GM12878 (cell line): ENCODE measurements around the gene GANAB. TPM values are rescaled to one million over a fixed set of nuclear protein-coding genes. Genes with fewer than 3 reads are reported as not detected.

Source experiments
- ATAC-seq: fragments of 200-7000 bp; cut with Tn5 transposase; 3 replicates; pipeline ENCODE4 v1.9.1; 2020; ENCODE audit warnings: mild to moderate bottlenecking, moderate library complexity
- BruUV-seq: library from RNA; stranded (reverse); fragments of 400-500 nt; replicated peaks from 2 replicates; lab custom pipeline; 2021; lab: Mats Ljungman, UMichigan
- CTCF ChIA-PET: fragments of 300-600 bp; sonication (Branson Sonifier 250); formaldehyde crosslinking; extraction: SDS; loops from one replicate; lab custom pipeline; 2021; ENCODE audit warnings: inconsistent platforms; lab: Yijun Ruan, JAX
- POLR2A ChIA-PET: fragments of 350-600 bp; formaldehyde crosslinking; extraction: SDS; loops from one replicate; lab custom pipeline; 2021; ENCODE audit warnings: inconsistent platforms; lab: Charles Lee
- RAD21 ChIA-PET: fragments of 300-600 bp; sonication (Branson Sonifier 250); formaldehyde crosslinking; loops from one replicate; lab custom pipeline; 2023; ENCODE audit warnings: antibody characterized with exemption; ENCODE audit not compliant: unreplicated experiment; lab: Charles Lee
- SMC1A ChIA-PET: fragments of 300-600 bp; sonication (Branson Sonifier 250); formaldehyde crosslinking; loops from one replicate; lab custom pipeline; 2023; ENCODE audit not compliant: unreplicated experiment, uncharacterized antibody; lab: Charles Lee
- DNase-seq: peaks from one replicate; pipeline ENCODE4 v3.0.0-alpha.2; 2011; ENCODE audit warnings: low read depth, low spot score
- FAIRE-seq: peaks from 3 replicates; lab custom pipeline; 2011; peaks lifted over from hg19 to GRCh38; lab: Jason Lieb, UNC
- H2AFZ ChIP-seq: 2 replicates; pipeline ENCODE4 v1.6.0; 2011; ENCODE audit warnings: low read depth, low read length, control low read depth; ENCODE audit not compliant: control insufficient read depth
- H3K27ac ChIP-seq: 2 replicates; pipeline ENCODE4 v1.5.1; 2011; ENCODE audit warnings: control low read depth; ENCODE audit not compliant: control insufficient read depth, insufficient read depth
- H3K27me3 ChIP-seq, 2 experiments: replicated peaks in 1 of 2; 2 replicates each; pipeline versions ENCODE4 v1.6.0 to v1.6.1; 2011; ENCODE audit warnings: low read length in 1 of 2; ENCODE audit not compliant: control insufficient read depth in 2 of 2, insufficient read depth in 2 of 2
- H3K36me3 ChIP-seq, 2 experiments: 2 replicates each; pipeline ENCODE4 v1.5.1; 2011; ENCODE audit warnings: low read length in 1 of 2; ENCODE audit not compliant: control insufficient read depth in 2 of 2, insufficient read depth in 2 of 2
- H3K4me1 ChIP-seq: 2 replicates; pipeline ENCODE4 v1.6.1; 2011; ENCODE audit warnings: mild to moderate bottlenecking, low read length, moderate library complexity, mixed read lengths; ENCODE audit not compliant: control insufficient read depth, insufficient read depth
- H3K4me2 ChIP-seq: 2 replicates; pipeline ENCODE4 v1.6.0; 2011; ENCODE audit warnings: control low read depth; ENCODE audit not compliant: control insufficient read depth, insufficient read depth
- H3K4me3 ChIP-seq: fragments of 200-600 bp; sonication (generic); 2 replicates; pipeline ENCODE4 v1.5.1; 2016
- H3K79me2 ChIP-seq: 2 replicates; pipeline ENCODE4 v1.6.0; 2011; ENCODE audit warnings: low read length; ENCODE audit not compliant: control insufficient read depth, insufficient read depth
- H3K9ac ChIP-seq: 2 replicates; pipeline ENCODE4 v1.8.0; 2011; ENCODE audit warnings: low read length, control low read depth, mixed read lengths; ENCODE audit not compliant: control insufficient read depth, insufficient read depth
- H3K9me3 ChIP-seq: replicated peaks from 3 replicates; pipeline ENCODE4 v1.5.1; 2011; ENCODE audit warnings: mild to moderate bottlenecking, low read length; ENCODE audit not compliant: control insufficient read depth, insufficient read depth
- H4K20me1 ChIP-seq: 2 replicates; pipeline ENCODE4 v1.6.0; 2011; ENCODE audit not compliant: control insufficient read depth, insufficient read depth
- CEBPZ ChIP-seq: fragments of 150-350 bp; IDR thresholded peaks from 2 replicates; pipeline ENCODE4 v1.6.1; 2016; ENCODE audit warnings: low read depth, low read length
- DPF2 ChIP-seq: fragments of 450-650 bp; IDR thresholded peaks from 2 replicates; pipeline ENCODE4 v1.6.1; 2017; ENCODE audit warnings: mild to moderate bottlenecking
- EP300 ChIP-seq, 2 experiments: fragments of 150-350 bp in 1 of 2; IDR thresholded peaks; 2 replicates each; pipeline ENCODE4 v1.6.1; 2011 to 2012; ENCODE audit warnings: low read depth in 2 of 2, low read length in 2 of 2, borderline replicate concordance in 1 of 2, improper control_type of control experiment in 1 of 2, inconsistent platforms in 1 of 2; ENCODE audit not compliant: control insufficient read depth in 1 of 2
- FOXM1 ChIP-seq: IDR thresholded peaks from 2 replicates; pipeline ENCODE4 v1.6.1; 2012; ENCODE audit warnings: low read depth, mild to moderate bottlenecking, inconsistent platforms, low read length, moderate library complexity
- HCFC1 ChIP-seq: fragments of 150-350 bp; IDR thresholded peaks from 2 replicates; pipeline ENCODE4 v1.6.1; 2014; ENCODE audit warnings: low read length
- HDGF ChIP-seq: fragments of 450-650 bp; IDR thresholded peaks from 2 replicates; pipeline ENCODE4 v1.6.1; 2016; ENCODE audit warnings: antibody characterized with exemption
- IKZF2 ChIP-seq, 2 experiments: fragments of 450-650 bp; IDR thresholded peaks; 2 replicates each; pipeline ENCODE4 v1.6.1; 2017; ENCODE audit warnings: mild to moderate bottlenecking in 2 of 2, moderate library complexity in 2 of 2
- KDM1A ChIP-seq: fragments of 200-600 bp; sonication (generic); IDR thresholded peaks from 2 replicates; pipeline ENCODE4 v1.6.1; 2016; ENCODE audit warnings: borderline replicate concordance
- PML ChIP-seq: IDR thresholded peaks from 2 replicates; pipeline ENCODE4 v1.6.1; 2012; ENCODE audit warnings: low read length, inconsistent platforms
- POU2F2 ChIP-seq: IDR thresholded peaks from 3 replicates; pipeline ENCODE4 v1.6.1; 2011; ENCODE audit warnings: low read depth, mild to moderate bottlenecking, low read length, borderline replicate concordance
- SMAD1 ChIP-seq: fragments of 450-650 bp; IDR thresholded peaks from 2 replicates; pipeline ENCODE4 v1.6.1; 2018; ENCODE audit warnings: mild to moderate bottlenecking, low read depth; ENCODE audit not compliant: partially characterized antibody
- SRF ChIP-seq, 2 experiments: IDR thresholded peaks; 2 replicates each; pipeline ENCODE4 v1.6.1; 2011; ENCODE audit warnings: low read depth in 2 of 2, low read length in 2 of 2, mild to moderate bottlenecking in 1 of 2, moderate library complexity in 1 of 2
- TBL1XR1 ChIP-seq: IDR thresholded peaks from 2 replicates; pipeline ENCODE4 v1.6.1; 2012; ENCODE audit warnings: low read depth, low read length, improper control_type of control experiment
- WRNIP1 ChIP-seq: IDR thresholded peaks from 2 replicates; pipeline ENCODE4 v1.6.1; 2011; ENCODE audit warnings: low read depth, low read length, improper control_type of control experiment, borderline replicate concordance
- ZNF274 ChIP-seq: IDR thresholded peaks from one replicate; pipeline ENCODE4 v1.8.0; 2011; ENCODE audit not compliant: insufficient read length, insufficient read depth
- ZZZ3 ChIP-seq: IDR thresholded peaks from 2 replicates; pipeline ENCODE4 v1.6.1; 2011; ENCODE audit warnings: low read depth; ENCODE audit not compliant: control insufficient read depth, insufficient read length
- WGBS: methylation state at CpG from one replicate; pipeline ENCODE4 v1.1.6; 2016; ENCODE audit warnings: low lambda C conversion rate; ENCODE audit not compliant: insufficient replicate concordance, insufficient coverage; ENCODE audit errors: missing lambda C conversion rate; 5-methylcytosine and 5-hydroxymethylcytosine counted together
- in situ Hi-C: fragments of 300-500 bp; cut with MboI; formaldehyde crosslinking; loops from 9 replicates; pipeline ENCODE4 v1.14.3; 2018; ENCODE audit warnings: mixed read lengths
- intact Hi-C: fragments of 100-400 bp; cut with micrococcal nuclease; formaldehyde crosslinking; loops from one replicate; pipeline ENCODE4 v1.14.2; 2022; ENCODE audit not compliant: unreplicated experiment
- polyA plus RNA-seq, 11 experiments: library from polyadenylated mRNA; depleted of rRNA in 4 of 11; unstranded in 6 of 11; stranded (reverse) in 5 of 11; fragments of >200 nt; fragmentation: Nextera tagmentation in 4 of 11; fragmentation: Illumina TruSeq in 1 of 11; extraction: Ambion mirVana in 4 of 11; extraction: Trizol in 1 of 11; gene quantifications; 1 replicate in 1 of 11; 2 replicates in 10 of 11; pipeline versions ENCODE4 v1.2.1 to v1.2.3, GENCODE V29; 2011 to 2016; ENCODE audit warnings: inconsistent platforms in 2 of 11, missing spikeins in 2 of 11, low read depth in 1 of 11
- total RNA-seq, 4 experiments: library from RNA; depleted of rRNA in 3 of 4; stranded (reverse); fragments of >200 nt in 3 of 4; fragmentation: Illumina TruSeq in 1 of 4; extraction: Trizol in 1 of 4; gene quantifications; 2 replicates each; pipeline versions ENCODE4 v1.2.1 to v1.2.3, GENCODE V29; 2013 to 2021
- TF ChIP-seq, protein P1 (sequence below): IDR thresholded peaks from 2 replicates; pipeline ENCODE4 v1.6.1; 2012; ENCODE audit warnings: low read depth, low read length, improper control_type of control experiment

The GANAB gene
- total and polyA plus RNA-seq, 10 of the 15 experiments (the other 5 are each of a cell fraction or from before 2014, with no cell fraction given) = 4.5 to 175 (median 102) TPM

- ChIA-PET CTCF (interaction anchor here (0.6 to 4.9 kb wide), 12 partner anchors 8 to 1068 kb away, joined by 3 to 41 read pairs (median 5); partner anchors contain the start of genes B3GAT3, MTA2, SLC3A2 and TUT1), POLR2A (interaction anchor here (1.0 to 2.6 kb wide), 12 partner anchors 9 to 244 kb away, joined by 3 to 13 read pairs (median 7); partner anchors contain the start of genes B3GAT3, C11orf98, CSKMT and LBHD1), SMC1A (interaction anchor here (0.9 to 2.9 kb wide), 7 partner anchors 9 to 141 kb away, joined by 3 to 19 read pairs (median 4); partner anchors contain the start of genes B3GAT3, INTS5, MTA2 and TUT1), RAD21 (interaction anchor here (1.1 to 2.1 kb wide), 8 partner anchors 9 to 241 kb away, joined by 3 to 9 read pairs (median 6); partner anchors contain the start of genes B3GAT3, C11orf98, CSKMT and MTA2)
- peak within 1 kb of the TSS; percentile 95 for H3K9ac ChIP-seq
- no peaks in the 10 kb centered on the region for H3K27me3 ChIP-seq
- H3K9me3 ChIP-seq = no peaks in the 10 kb centered on the region
- H3K36me3 ChIP-seq = no peaks in the 10 kb centered on the region; a peak in 2 of 4 replicates
- FAIRE-seq = peak; percentile 76
- no peak for DNase-seq
- H2AFZ ChIP-seq = peak within 1 kb of the TSS; percentile 85
- WGBS = 5% methylated on average over 39 of the region's 91 CpGs
- H4K20me1 ChIP-seq = no peaks in the 10 kb centered on the region
- in situ Hi-C loops = no loop called here
- peak within 1 kb of the TSS; percentile 81 for H3K27ac ChIP-seq
- peak; percentile 88 for ATAC-seq
- peaks cover 12% of the 10 kb centered on the region for H3K4me1 ChIP-seq
- no TSS peak for BruUV-seq
- H3K4me3 ChIP-seq = peak within 1 kb of the TSS; percentile 94
- intact Hi-C loops = loop anchor here (5.0 kb wide), 1 partner anchor 60 kb away; the partner anchor contains the start of genes LBHD1 and UQCC3
- peak within 1 kb of the TSS; percentile 97 for H3K4me2 ChIP-seq
- H3K79me2 ChIP-seq = peaks cover 16% of the 10 kb centered on the region
- TF ChIP-seq POU2F2 (no peak), TBL1XR1 (no peak), HDGF (peak; percentile 90), FOXM1 (no peak), CEBPZ (no peak), IKZF2 (IDR thresholded peaks at IDR 0.05) (no peak), DPF2 (peak; percentile 83), ZNF274 (no peak), HCFC1 (no peak), EP300 (IDR thresholded peaks at IDR 0.05; ENCODE audit: borderline replicate concordance in 1 of 2, control insufficient read depth in 1 of 2, low read depth in 2 of 2, low read length in 2 of 2) (no peak), WRNIP1 (no peak), SRF (IDR thresholded peaks at IDR 0.05; ENCODE audit: low read depth in 2 of 2, low read length in 2 of 2) (peak in 1 of 2 experiments; percentile 43; a peak in 1 of 4 replicates), ZZZ3 (no peak), SMAD1 (no peak), KDM1A (no peak), PML (no peak)
- TF ChIP-seq, protein P1, sequence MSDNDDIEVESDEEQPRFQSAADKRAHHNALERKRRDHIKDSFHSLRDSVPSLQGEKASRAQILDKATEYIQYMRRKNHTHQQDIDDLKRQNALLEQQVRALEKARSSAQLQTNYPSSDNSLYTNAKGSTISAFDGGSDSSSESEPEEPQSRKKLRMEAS = no peak; the same call in 1 of the 2 replicates
Measured at GRCh38 chr11:62612366-62613290, 33.8 kb downstream of the GANAB start, which contains the start of the genes EML3 and ROM1. Gene EML3, minus strand, starts transcription at chr11:62612775. Its CDS starts 318 bp downstream, at chr11:62612457. Gene ROM1, plus strand, starts transcription at chr11:62613257. Its CDS starts 25 bp downstream, at chr11:62613282.
